ENCODE data around the gene ANKRD11.

DNA sequence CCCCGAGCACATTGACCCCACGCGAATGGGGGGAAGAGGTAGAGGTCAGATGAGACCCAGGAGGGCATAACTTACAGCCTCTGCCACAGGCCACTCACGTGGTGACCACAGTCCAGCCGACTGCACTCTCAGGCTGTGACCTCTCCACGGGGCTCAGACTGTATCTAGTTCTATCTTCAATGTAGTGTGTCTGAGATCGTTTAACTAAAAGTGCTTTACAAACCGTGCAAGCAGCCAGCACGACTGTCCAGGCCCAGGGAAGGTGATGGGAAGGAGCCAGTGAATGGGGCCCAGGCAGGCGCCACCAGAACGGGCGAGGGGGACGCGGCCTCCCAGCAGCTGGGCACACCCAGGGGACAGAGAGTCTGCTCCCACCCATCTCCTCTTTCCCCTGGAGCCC is 108.6 kb downstream of the ANKRD11 start:
- no peak for TF ChIP-seq POLR2A (IDR thresholded peaks at IDR 0.05)
- TF ChIP-seq, protein P1, sequence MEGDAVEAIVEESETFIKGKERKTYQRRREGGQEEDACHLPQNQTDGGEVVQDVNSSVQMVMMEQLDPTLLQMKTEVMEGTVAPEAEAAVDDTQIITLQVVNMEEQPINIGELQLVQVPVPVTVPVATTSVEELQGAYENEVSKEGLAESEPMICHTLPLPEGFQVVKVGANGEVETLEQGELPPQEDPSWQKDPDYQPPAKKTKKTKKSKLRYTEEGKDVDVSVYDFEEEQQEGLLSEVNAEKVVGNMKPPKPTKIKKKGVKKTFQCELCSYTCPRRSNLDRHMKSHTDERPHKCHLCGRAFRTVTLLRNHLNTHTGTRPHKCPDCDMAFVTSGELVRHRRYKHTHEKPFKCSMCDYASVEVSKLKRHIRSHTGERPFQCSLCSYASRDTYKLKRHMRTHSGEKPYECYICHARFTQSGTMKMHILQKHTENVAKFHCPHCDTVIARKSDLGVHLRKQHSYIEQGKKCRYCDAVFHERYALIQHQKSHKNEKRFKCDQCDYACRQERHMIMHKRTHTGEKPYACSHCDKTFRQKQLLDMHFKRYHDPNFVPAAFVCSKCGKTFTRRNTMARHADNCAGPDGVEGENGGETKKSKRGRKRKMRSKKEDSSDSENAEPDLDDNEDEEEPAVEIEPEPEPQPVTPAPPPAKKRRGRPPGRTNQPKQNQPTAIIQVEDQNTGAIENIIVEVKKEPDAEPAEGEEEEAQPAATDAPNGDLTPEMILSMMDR (IDR thresholded peaks at IDR 0.05) = no peak
